Activated T-cell treated with anti-CD3 and anti-CD28 coated beads for 1 hour (primary cell): Measurements from ENCODE around the gene NR4A3.
A peak's percentile ranks its signal among the peaks of the same experiment; 100 is the strongest.

Experiments
- DNase-seq: peaks from one replicate; pipeline ENCODE4 v3.0.0-alpha.2; 2020; ENCODE audit warnings: low read depth

Gene NR4A3

DNA sequence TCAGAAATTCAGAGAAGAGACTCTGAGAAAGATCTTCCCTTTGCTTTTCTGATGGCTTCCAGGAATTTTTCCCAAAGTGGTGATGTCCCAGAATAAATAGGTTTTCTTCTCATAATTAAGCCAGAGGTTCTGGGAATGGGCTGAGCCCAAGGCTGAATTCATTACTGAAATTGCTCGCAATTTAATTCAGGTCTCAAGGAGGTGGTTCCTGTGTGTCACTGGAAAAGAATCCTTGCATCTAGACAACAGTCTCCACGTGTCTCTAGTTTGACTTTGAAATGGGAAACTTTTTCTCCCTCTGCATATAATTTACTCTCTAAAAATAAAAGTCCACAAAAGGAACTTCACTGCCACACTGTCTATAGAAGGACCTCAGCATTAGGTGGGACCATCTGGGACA is 57.0 kb downstream of the NR4A3 start:
- no peak for DNase-seq

DNA sequence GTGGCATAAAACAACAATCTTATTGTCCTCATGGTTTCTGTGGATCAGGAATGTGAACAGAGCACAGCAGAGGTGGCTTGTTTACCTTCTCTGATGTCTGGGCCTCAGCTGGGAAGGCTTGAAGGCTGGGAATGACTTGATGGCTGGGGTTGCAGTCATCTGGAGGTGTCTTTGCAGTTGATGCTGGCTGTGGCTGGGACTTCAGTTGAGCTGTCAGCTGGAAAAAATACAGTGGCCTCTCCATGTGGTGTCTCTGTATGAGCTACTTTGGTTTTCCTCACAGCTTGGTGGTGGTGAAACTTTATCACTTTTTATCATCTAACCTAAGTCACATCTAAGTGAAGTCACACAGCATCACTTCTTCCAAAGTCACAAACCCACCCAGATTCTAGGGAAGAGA is 60.1 kb downstream of the NR4A3 start:
- no peak for DNase-seq

DNA sequence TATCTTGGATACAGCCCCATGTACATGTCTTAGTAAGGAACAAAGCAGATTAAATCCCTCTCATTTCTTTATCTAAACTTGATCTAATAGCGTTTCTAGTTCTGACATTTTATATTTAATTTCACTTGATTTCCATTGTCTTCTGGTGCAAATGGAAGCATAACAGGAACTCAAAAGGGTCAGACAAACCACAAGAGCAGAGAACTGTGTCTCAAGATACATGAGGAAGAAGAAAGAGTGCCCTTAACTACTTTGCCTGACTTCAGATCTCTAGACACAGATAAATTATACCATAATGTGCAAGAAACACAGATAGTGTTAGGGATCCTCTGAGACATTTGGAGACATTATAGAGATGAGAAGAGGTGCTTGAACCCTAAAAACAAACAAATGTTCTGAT is 64.1 kb downstream of the NR4A3 start:
- DNase-seq = no peak

DNA sequence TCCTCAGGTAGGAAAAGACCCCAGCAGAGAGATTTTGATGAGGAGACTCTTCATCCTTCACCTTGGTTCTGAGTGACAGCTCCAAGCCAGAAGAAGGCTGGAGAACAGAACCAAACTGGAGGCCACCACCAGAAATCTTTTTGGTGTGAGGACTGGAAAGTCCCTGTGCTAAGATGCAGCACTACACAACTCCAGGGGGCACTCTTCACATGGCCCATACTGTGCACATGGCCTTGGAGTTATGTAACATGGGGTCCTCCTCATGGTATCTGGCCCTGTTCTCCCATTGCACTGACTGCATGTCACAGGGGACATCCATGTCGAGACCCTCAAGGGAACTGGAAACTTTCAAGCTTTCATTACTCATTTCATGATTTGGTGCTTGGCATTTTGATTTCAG is 67.4 kb downstream of the NR4A3 start:
- DNase-seq = no peak

DNA sequence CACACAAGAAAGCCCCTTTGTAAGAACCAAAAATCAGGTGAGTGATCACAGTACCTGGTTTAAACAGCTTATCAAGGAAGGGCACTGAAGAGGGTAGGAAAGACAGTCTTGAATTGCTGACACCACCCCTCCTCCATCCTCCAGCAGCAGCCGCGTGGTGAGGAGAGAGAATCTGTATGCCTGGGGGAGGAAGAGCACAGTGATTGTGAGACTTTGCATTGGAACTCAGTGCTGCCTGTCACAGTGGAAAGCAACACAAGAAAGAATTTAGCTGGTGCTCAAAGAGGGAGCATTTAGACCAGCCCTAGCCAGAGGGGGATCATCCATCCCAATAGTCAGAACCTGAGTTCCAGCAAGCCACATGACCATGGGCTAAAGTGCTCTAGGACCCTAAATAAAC is 73.1 kb downstream of the NR4A3 start:
- no peak for DNase-seq

DNA sequence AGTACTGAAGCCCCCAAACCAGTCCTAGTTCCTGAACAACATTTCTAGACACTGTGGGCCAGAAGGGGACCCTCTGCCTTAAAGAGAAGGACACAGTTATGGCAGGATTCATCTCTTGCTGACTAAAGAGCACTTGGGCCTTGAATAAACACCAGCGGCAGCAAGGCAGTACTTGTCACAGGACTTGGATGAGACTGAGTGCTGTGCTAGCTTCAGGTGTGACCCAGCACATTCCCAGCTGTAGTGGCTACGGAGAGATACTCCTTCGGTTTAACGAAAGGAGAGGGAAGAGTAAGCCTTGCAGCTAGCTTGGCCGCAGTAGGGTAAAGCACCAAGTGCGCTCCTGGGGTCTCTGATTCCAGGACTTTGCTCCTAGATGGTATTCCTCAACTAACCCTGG is 73.8 kb downstream of the NR4A3 start:
- DNase-seq = no peak

DNA sequence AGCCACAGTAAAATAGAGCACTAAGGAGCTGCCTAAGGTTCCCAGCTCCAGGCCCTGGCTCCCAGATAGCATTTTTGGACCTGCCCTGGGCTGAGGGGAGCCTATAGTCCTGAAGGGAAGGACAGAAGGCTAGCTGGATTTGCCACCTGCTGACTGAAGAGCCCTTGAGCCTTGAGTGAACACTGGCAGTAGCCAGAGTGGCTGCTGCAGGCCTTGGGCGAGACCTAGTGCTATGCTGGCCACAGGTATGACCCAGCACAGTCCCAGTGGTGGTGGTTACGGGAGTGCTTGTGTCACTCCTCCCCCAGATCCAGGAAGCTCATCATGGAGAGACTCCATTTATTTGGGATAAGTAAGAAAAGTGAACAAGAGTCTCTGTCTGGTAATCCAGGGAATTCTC is 74.4 kb downstream of the NR4A3 start:
- no peak for DNase-seq

DNA sequence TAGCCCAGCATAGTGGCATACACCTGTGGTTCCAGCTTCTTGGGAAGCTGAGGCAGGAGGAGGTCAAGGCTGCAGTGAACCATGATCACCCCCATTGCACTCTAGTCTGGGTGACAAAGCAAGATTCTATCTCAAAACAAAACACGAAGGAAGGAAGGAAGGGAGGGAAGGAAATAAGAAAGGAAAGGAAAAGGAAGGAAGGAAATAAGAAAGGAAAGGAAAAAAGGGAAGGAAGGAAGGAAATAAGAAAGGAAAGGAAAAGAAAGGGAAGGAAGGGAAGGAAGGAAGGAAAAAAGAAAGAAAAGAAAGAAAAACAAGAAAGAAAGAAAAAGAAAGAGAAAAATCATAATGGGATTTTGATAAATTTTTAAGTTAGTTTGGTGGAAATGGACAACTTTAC is 81.7 kb downstream of the NR4A3 start:
- no peak for DNase-seq

DNA sequence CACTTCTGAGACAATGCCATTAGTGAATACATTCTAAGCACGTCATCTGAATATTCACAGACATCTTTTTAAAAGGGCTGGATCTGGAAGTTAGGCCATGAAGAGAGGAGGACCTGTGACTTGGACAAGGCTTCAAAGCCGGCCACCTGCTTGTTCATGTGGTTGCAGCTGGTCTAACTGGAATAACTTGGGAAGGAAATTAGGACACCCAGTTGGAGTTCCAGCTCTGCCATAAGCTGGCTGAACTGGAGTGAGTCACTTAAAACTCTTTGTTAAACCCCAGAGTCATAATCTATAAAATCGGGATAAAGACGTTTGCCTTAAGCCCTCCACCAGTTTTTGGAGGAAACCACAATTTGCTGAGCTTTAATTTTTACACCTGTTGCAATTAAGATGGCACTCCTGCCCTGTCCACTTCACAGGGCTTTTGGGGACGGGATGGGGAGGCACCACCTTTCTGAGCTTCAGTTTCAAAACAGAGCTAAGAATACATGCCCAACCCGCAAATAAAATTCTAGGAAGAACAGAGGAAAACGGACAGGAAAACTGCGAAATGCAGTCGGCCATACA is 84.2 kb downstream of the NR4A3 start:
- DNase-seq = no peak

DNA sequence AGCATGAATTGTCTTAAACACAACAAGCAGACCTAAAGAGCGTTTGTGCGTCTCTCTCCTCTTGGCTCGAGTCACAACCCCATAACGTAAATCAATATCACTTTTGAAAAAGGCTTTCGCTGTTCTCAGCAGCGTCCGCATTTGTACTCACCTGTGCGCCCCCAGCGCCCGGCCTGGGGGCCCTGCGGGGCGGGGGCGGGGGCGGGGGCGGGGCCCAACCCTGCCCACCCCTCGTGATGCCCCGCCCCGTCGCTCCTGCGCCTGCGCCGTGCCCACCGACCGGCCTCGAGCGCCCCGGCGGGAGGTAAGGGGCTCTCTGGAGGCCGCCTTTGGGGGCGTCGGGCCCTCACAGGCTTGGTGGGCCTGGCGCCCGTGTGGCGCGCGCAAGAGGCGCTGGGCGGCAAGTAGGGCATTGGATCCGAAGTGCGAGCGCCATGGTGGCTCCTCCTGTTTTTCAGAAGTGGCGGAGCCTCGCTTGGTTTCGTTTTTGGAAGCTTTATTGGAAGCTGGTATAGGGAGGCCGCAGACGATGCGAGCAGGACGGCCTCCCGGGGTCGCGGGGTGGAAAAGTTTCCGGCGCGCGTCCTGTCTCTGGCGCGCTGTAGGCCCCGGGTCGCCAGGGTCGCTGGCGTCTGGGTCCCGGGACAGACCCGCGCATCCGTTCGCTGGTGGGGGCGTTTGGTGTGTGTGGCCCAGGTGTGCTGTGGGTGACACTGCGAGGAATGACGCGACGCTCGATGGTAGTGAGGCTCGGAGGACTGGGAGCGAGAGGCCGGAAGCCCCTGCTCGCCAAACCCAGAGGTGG is 84.9 kb downstream of the NR4A3 start, which contains the start of gene STX17:
Gene STX17, plus strand, starts transcription at position 252 of the 805 bp plus-strand sequence. CDS start 8,586 bp downstream, outside the sequence.
- DNase-seq = peak; percentile 83

DNA sequence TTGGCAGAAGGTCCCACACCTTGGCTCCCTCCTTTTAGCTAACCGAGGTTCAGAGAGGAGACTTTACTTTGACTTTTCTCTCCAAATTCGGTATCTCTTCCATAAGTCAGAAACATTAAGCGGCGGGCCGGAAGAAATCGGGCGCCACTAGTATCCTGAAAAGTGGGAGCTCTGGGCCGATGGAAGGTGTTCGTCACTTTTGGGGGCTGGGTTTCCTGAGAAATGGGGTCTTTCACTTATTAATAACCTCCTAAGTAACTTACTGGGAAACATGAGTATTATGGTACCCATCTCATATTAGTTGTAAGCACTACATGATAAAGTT is 85.5 kb downstream of the NR4A3 start:
- DNase-seq = no peak

DNA sequence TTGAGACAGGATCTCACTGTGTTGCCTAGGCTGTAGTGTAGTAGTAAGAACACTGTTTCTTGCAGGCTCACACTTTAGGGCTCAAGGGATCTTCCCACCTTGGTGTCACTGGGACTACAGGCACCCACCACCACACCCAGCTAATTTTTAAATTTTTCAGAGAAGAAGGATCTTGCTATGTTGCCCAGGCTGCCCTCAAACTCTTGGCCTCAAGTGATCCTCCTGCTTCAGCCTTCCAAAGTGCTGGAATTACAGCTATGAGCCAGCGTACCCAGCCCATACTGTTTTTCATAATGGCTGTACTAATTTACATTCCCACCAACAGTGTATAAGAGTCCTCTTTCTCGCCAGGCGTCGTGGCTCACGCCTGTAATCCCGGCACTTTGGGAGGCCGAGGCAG is 89.9 kb downstream of the NR4A3 start:
- DNase-seq = no peak
